Left renal cortex interstitium (tissue), 4 donors: ENCODE data around the gene PDE8A. TPM values are rescaled to one million over a fixed set of nuclear protein-coding genes. Genes with fewer than 3 reads are reported as not detected.

Source experiments
- DNase-seq, 4 donors: peaks; one replicate each; pipeline ENCODE4 v3.0.0-alpha.2; 2013; ENCODE audit warnings: low read depth in 4 of 4, low spot score in 2 of 4, missing footprints in 1 of 4
- polyA plus RNA-seq, 4 donors: library from polyadenylated mRNA; unstranded; fragments of 120-200 nt; gene quantifications; one replicate each; pipeline ENCODE4 v1.2.1, GENCODE V29; 2013; ENCODE audit not compliant: insufficient read length in 4 of 4

PDE8A gene
- polyA plus RNA-seq, 4 donors, result 29.1 to 85.7 (median 49.8) TPM

GRCh38 chr15:85116494-85116893, 134.8 kb downstream of the PDE8A start:
- DNase-seq, result no peak

DNA sequence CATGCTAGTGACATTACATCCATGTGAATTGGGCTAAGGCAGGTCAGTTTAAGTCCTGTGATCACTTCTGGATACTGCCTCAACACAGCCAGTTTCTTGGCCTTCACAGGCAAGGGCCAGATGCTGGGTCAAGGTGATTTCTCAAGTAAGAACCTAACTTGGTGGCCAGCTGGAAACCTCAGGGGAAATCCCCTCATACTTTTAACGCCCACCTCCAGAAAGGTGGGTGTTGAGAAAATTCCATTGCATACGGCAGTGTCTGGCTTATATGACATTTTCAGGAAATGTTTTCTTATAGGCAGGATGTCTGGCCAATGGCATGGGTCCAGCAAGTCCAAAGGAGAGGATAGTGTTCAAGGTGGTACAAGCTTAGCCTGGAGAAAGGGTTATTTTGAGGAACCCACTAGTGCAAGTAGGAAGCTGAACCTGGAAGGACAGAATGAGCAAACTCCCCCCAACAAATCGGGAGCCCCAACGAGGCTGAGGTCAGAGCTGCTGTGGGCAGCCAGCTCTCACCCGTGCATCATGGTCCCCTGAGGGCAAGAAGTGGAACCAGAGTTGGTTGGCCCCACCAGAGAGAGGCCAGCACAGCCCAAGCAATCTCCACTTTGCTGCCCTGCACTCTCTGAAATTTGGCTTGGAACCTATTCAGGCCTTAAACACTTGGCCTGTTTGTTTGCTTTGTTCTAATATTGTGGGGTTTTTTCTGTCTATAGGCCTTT, 135.4 kb downstream of the PDE8A start:
- DNase-seq, result no peak

DNA sequence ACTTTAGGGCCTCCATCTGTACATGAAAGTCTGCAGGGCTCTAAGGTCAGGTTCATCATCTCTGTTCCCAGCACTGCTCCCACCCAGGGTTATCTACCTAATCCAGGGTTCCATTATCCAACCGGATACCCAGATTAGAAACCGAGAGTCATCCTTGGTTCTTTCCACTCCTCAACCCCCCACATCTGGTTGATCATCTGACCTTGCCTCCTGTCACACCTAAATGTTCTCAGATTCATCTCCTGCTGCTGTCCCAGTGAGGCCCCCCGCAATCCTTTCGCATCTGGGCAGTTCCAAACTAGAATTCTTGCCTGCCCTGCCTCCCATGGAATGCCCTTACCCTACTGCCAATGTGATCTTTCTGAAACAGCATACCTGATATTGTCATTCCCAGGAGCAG, 136.5 kb downstream of the PDE8A start:
- DNase-seq, result no peak

DNA sequence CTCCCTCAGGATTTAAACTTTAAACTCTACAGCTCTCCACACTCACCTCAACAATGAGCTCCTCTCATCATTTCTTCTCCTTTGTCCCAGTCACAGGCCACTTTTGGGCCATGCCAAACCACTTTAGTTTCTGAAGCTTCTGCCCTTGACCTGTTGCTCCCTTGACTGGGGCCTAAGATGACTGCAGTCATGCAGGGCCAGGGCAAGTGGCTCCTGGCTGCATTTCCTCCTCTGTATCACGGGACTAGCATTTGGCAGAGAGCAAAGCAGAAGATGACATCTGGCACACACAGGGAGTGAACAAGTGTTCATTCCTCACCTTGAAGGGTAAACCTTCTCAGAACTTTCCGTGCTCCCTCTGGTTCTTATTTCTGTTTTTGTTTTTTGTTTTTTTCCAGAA, 136.9 kb downstream of the PDE8A start:
- DNase-seq, result no peak

DNA sequence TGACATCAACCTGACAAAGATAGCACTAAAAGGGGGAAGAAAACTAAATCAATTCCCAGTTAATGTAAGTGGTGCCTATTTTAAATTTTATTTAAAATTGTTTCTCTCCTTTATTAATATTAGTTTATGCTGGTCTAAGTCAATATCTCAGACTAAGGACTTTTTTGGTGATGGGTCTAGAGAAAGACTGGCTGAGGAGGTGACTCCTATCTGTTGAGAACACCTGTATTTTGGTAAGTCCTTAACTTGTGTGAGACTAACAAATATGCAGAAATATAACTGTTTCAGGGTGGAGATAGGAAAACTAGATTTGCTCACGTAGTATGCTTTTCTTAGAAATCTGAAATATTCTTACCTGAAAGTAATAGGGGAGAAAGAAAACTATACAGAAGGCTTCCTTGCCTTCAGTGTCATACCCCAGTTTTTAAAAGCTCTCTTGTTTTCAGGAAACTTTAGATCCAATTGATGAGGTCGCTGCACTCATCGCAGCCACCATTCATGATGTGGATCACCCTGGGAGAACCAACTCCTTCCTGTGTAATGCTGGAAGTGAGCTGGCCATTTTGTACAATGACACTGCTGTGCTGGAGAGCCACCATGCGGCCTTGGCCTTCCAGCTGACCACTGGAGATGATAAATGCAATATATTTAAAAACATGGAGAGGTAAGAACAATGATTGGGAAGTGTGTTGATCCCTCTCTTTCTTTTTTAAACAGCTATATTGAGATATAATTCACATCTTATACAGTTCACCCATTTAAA, 138.9 kb downstream of the PDE8A start:
- DNase-seq, result no peak

- DNase-seq, result no peak
Measured at GRCh38 chr15:85124173-85124572, 142.5 kb downstream of the PDE8A start.

GRCh38 chr15:85125056-85125661, 143.5 kb downstream of the PDE8A start:
- no peak for DNase-seq

DNA sequence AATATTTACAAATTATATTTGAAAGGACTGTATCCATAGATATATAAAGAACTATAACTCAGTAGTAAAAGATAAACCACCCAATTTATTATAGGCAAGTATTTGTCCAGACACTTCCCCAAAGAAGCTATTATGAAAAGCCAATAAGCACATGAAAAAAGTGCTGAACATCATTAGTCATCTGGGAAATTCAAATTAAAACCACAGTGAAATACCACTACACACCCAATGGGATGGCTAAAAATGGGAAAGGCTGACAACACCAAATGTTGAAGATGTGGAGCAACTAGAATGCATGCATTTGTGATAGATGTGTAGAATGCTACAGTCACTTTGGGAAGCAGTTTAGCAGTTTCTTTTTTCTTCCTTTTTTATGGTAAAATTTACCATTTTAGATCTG, 147.0 kb downstream of the PDE8A start:
- DNase-seq, result no peak

DNA sequence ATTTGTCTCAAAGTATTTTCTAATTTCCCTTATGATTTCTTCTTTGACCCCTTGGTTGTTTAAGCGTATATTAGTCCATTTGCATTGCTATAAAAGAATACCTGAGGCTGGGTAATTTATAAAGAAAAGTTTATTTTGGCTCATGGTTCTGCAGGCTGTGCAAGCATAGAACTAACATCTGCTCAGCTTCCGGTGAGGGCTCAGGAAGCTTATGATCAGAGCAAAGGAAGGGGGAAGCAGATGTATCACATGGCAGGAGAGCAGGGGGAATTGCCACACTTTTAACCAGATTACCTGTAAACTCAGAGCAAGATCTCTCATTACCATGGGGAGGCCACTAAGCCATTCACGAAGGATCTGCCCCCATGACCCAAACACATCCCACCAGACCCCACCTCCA, 148.2 kb downstream of the PDE8A start:
- DNase-seq, result no peak

- no peak for DNase-seq
Measured at GRCh38 chr15:85131915-85132314, 150.3 kb downstream of the PDE8A start.

DNA sequence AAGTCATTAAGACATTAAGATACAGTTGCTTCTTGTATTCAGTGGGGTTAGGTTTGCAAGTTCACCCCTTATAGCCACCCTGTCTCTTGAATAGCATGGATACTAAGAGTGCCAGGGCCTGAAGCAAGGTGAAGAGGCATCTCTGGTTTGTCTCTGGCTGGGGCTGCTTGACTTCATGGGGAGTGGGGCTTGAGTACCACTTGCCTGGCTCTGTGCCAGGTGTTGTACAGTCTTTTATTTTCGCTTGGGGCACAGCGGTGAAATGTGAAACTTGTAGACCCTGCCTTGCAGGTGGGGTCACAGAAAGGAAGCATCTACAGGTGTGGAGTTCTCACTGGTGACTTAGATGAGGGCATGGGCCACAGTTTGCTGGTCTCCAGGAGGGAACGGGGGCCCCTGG, 152.1 kb downstream of the PDE8A start:
- DNase-seq, result no peak

DNA sequence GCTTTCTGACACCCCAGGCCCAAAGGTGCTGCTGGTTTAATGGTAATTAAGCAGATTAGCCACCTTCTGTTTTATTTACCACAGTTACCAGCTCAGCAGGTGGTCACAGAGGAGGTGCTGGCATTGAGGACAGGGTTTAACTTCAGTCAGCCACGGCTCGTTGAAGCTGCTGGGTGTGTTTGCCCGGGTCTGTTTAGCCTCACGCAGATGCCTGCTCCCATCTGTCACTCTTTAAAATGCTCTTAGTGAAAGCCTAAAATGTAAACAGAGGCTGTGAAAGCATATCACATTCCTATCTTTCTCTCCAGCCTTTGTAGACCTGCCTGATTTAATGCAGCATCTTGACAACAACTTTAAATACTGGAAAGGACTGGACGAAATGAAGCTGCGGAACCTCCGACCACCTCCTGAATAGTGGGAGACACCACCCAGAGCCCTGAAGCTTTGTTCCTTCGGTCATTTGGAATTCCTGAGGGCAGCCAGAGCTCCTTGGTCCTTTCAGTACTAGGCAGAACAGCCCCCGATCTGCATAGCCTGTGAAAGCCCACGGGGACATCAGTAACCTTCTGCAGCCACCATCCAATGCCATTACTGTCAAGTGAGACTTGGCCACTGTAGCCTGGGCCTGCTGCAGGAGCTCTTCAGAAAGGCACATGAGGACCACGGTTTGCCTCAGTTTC, 156.0 kb downstream of the PDE8A start:
- DNase-seq, result no peak

- no peak for DNase-seq
Measured at GRCh38 chr15:85139391-85139790, 157.7 kb downstream of the PDE8A start.

DNA sequence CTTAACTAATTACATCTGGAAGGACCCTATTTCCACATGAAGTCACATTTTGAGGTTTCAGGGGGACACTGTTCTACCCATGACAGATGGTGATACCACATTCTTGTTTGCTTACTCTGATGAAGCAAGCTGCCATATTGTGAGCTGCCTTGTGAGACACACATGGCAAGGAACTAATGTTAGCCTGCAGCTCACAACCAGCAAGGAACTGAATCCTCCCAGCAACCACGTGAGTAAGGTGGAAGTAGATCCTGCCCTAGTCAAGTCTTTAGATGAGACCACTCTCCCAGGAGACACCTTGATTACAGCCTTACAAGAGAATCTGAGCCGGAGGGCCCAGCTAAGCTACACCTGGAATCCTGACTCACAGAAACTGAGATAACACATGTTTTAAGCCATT, 160.1 kb downstream of the PDE8A start:
- no peak for DNase-seq

- DNase-seq, result no peak
Measured at GRCh38 chr15:85142312-85142711, 160.7 kb downstream of the PDE8A start.

DNA sequence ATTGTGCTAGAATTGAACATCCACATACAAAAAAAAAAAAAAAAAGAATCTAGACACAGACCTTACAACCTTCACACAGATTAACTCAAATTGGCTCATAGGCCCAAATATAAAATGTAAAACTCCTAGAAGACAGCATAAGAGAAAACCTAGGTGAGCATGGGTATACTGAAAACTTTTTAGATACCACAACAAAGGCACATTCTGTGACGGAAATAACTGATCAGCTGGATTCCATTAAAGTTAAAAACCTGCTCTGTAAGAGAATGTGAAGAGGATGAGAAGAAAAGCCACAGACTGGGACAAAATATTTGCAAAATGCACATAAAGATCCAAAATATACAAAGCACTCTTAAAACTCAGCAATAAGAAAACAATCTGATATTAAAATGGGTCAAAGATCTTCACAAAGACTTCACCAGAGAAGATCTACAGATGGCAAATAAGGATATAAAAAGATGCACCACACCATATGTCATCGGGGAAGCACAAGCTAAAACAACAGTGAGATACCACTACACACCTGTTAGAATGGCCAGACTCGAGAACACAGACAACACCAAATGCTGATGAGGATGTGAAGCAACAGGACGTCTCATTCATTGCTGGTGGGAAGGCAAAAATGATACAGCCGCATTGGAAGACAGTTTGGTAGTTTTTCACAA, 167.9 kb downstream of the PDE8A start:
- DNase-seq, result no peak

GRCh38 chr15:85150130-85150480, 168.4 kb downstream of the PDE8A start:
- DNase-seq, result no peak

GRCh38 chr15:85151145-85151544, 169.5 kb downstream of the PDE8A start:
- no peak for DNase-seq

DNA sequence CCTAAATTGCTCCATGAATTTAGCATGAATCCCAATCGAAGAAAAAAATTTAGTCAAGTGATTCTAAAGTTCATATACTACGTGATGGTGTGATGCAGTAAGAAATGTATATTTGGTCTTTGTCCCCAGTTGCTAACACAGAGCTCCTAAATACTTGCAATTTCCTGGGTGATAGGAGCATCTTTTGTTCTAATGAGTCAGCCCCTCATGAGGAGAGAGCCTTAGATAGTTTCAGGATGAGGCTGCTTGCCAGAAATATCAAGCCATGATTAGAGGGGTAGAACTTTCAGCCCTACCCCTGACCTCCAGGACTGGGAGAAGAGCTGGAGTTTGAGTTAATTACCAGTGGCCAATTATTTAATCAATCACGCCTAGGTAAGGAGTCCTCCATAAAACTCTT, 170.2 kb downstream of the PDE8A start:
- no peak for DNase-seq

GRCh38 chr15:85154061-85154460, 172.4 kb downstream of the PDE8A start:
- DNase-seq, result no peak

- DNase-seq, result no peak
Measured at GRCh38 chr15:85155360-85155759, 173.7 kb downstream of the PDE8A start.
